ENCODE results near the gene BEST3.
A peak's percentile ranks its signal among the peaks of the same experiment; 100 is the strongest.

Gene BEST3

DNA sequence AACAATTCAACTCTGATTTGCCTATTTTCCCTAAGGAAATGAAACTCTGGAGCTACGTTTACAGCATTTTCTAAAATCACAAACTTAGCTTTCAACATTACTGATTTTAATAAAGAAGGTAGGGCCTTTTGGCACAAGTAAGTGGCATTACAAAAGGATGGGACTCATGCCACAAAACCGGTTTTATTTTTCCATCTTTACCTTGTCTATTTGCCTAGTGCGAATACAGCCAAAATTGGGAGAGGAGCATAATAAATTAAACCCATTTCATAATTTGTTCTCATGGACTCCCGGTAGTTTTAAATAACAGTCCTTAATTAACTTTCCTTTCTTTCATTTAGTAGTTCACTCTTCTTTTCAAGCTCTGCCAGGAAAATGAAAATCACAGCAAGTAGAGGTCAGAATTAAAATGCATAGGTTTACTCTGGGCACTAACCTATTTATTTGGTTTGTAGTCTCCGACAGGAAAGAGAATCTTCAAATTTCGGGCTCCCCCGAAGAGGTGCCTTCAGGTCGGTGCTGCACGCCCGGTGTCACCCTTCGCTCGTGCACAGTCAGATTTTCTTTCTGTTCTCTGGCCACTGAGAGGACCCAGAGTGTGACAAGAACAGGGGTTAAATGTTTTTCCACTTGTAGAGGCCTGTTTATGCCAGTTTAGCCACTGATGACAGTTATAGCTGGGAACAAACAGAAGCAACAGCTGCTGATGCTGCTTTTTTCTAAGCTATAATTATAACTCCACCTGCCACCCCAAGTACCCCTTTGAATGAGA, at the start of gene BEST3:
BEST3 (minus strand) TSS at position 535 of the 772 bp plus-strand sequence. CDS start 1,505 bp downstream, outside the sequence.
- DNase-seq = no peak

DNA sequence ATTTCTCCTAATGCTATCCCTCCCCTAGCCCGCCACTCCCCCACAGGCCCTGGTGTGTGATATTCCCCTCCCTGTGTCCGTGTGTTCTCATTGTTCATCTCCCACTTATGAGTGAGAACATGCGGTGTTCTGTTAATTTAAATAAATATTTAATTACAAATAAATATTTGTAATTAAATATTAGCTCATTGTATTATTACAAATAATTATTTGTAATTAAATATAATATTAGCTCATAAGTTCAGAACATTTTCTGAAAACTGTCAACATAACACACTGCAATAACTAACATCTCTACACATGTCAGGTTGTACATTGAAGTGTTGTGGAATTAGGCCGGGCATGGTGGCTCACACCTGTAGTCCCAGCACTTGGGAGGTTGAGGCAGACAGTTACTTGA, 45.0 kb upstream of the BEST3 start:
- no peak for DNase-seq

DNA sequence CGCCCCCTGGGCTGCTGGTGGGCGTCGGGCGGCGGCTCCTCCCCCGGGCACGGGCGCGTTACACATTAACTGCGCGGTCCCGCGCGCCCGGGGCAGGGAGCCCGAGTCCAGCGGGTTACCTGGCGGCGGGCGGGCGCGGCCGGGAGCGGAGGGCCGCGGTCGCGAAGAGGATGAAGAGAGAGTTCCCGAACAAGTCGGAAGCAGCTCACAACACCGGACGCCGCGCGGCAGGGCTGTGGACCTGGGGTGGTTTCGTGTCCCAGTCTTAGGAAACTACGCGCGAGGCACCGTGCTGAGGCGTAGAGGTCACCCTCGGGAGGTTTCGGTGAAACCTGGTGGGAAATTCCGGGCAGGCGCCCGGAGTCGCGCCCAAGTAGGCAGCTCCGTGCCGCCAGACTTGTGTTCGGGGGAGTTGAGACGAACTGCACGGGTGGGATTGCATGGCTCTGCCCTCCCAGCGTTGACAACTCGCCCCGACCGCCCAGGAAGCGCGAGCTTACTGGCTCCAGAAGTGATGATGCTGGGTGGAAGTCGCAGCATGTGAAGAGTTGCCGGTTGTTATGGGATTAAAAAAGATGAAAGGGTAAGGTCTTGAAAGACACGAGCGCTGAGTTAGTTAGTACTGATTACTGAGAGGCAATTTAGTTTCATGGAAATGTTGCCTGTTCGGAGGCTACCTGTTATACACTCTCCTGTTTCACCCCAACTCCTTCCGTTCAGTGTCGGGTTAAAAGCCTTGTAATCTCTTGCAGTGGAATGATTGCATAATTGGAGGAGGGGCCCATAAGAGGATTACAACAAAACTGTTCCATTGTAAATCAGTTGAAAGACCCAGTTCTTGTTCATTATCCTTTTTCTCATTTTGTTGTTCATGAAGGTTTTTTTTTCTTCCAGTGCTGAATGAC, 40.4 kb upstream of the BEST3 start:
- peak; percentile 71 for DNase-seq

- peak; percentile 96 for DNase-seq
These were observed 39.5 kb upstream of the BEST3 start, which contains the start of gene RAB3IP for GRCh38 chr12:69738351-69739286. Gene RAB3IP, plus strand, starts transcription at chr12:69738860. Its CDS starts 16,549 bp downstream, at chr12:69755409.

GRCh38 chr12:69733638-69734037, 34.5 kb upstream of the BEST3 start:
- no peak for DNase-seq

GRCh38 chr12:69732088-69732487, 33.0 kb upstream of the BEST3 start:
- no peak for DNase-seq

- DNase-seq = no peak
These were observed 27.8 kb upstream of the BEST3 start for GRCh38 chr12:69726922-69727321.

DNA sequence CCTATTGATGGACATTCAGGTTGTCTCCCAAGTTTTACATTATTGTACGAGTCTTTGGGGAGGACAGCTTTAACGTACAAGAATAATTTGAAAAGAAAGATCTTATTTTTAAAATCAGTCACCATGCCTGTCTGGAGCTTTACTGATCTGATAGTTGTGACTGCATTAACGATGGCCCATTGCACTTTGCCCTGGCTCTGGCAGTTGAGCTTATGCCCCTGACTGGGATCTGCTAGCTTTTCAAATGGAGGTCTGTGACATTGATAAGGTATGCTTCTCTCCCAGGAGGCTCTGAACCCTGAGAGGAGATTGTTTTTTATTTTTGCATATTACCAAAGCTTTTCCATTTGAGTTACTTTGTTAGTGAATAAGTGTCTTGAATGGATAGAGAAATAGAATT, 21.6 kb upstream of the BEST3 start:
- no peak for DNase-seq

DNA sequence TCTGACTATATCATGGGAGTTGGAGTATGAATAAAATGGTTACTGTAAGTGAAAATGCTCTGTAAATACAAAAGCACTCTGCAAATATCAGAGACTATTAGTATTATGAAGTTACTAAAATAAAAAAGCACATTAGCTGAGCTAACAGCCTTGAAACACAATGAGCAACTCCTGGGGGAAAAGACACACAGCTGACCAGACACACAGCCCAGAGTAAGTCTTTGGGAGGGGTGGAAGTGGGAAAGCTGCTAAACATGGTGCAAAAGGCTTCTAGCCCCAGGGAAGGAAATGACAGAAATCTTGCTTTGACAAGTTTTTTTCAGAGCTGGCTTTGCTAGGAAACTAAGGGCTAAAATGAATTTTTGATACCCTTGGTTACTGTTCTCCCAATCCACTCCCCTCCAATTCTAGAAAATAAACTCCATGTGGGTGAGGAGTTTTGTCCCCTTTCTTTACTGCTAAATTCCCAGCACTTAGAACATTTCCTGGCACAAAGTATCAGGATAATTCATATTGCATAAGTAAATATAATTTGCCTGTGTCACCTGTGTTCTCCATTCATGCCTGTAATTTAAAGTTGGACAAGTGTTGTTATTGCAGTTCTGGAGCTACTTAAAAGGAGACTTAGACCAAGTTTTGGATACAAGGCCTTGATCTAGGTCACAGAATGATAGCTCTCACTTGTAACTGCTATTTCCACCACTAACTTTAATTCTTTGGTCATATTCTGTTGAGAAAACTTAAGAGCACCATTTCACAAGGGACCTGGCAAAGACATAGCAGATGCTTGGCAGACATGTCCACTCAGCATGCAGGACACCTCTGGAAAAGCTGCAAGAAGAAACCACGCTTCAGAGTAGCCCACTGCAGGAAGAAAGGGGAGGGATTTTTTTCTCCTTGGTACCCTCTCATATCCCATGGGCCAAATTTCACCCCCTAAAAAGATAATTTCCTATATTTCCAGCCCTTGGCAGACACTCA, 20.5 kb upstream of the BEST3 start:
- no peak for DNase-seq

- DNase-seq = no peak
These were observed 15.4 kb upstream of the BEST3 start for GRCh38 chr12:69714542-69714941.

- no peak for DNase-seq
These were observed 13.7 kb upstream of the BEST3 start for GRCh38 chr12:69712826-69713225.

GRCh38 chr12:69708649-69709048, 9.5 kb upstream of the BEST3 start:
- no peak for DNase-seq

DNA sequence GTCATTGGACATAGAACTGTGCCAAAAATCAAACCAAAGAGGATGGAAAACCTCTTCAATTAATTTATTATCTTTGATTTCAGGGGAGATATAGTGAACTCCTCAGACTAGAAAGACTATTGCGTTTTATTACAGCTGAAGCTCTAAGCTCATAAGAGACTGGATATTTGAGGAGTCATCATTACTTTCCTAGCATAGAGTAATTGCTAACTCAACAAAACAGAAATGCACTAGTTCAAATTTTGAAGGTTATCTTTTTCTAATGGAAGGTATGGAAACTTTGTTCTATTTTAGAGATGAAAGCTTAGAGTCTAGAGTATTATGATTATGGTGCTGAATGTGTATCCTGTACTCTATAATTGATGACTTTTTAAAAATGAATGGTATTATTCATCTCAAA, 5.3 kb upstream of the BEST3 start:
- no peak for DNase-seq

DNA sequence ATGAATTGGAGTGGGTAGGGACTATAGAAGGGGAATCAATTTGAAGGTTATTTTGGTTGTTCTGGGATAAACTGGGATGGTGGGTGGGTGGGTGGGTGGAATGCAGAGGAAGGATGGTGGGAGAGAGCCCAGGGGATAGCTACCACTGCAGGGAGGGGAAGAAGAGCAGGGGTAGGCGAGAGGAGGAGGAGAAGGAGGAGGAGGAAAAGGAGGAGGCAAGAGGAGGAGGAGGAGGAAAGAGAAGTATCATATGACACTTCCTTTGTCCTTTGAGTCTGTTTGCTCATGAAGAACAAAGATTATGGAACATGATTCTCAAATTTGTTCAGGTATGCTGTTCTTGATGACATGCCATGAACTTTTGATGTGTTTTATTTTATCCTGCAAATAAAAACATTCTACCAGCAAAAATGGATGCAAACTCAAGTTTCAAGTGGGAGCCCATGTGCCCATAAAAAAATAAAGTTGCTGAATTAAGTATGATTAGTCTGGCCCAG, 4.1 kb upstream of the BEST3 start:
- DNase-seq = no peak

GRCh38 chr12:69701826-69702225, 2.7 kb upstream of the BEST3 start:
- DNase-seq = no peak

DNA sequence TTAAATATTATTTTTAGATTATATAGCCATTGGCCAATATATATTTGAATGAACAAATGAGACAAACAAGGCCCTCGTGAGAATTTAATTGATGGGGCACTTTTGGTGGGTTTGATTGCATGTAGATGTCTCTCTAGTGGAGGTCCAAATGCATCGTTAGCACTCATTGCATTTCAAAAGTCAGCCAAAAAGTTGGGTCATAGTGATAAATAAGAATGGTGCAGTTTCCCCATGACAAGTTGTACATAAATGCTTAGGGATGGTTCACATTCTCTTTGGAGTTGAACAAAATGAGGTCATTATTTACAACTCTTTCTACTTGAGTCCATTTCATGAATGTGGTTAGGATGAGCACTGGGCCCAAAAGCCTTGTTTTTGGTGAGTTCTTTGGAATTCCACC, 1.0 kb downstream of the BEST3 start:
- DNase-seq = no peak

GRCh38 chr12:69694123-69694522, 5.0 kb downstream of the BEST3 start:
- DNase-seq = no peak

- no peak for DNase-seq
These were observed 9.5 kb downstream of the BEST3 start for GRCh38 chr12:69689638-69690037.

- peak; percentile 29 for DNase-seq
These were observed 10.4 kb downstream of the BEST3 start for GRCh38 chr12:69688471-69689427.

- no peak for DNase-seq
These were observed 11.1 kb downstream of the BEST3 start for GRCh38 chr12:69688021-69688420.
